ENCODE data around the gene SYN1.

DNA sequence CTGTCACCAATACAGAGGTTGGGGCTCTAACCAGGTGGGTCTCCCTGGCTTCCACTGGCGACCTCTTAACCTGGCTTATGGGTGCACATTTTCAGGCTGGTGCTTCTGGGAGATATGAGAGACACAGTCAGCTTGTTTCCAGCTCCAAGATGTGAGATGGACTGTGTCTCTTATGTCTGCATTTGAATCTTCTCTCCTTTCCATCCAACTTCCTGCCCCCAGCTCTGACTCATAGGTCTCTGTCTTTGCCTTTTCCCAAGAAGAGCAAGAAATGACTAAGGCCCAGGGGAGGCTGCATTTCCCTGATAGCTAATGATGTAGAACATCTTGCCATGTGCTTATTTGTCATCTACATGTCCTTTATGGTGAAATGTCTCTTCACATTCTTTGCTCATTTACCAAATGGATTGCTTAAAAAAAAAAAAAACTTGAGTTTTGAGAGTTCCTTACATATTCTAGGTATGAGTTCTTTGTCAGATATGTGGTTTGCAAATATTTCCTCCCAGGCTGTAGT, 42.5 kb upstream of the SYN1 start:
- TF ChIP-seq, protein P1, sequence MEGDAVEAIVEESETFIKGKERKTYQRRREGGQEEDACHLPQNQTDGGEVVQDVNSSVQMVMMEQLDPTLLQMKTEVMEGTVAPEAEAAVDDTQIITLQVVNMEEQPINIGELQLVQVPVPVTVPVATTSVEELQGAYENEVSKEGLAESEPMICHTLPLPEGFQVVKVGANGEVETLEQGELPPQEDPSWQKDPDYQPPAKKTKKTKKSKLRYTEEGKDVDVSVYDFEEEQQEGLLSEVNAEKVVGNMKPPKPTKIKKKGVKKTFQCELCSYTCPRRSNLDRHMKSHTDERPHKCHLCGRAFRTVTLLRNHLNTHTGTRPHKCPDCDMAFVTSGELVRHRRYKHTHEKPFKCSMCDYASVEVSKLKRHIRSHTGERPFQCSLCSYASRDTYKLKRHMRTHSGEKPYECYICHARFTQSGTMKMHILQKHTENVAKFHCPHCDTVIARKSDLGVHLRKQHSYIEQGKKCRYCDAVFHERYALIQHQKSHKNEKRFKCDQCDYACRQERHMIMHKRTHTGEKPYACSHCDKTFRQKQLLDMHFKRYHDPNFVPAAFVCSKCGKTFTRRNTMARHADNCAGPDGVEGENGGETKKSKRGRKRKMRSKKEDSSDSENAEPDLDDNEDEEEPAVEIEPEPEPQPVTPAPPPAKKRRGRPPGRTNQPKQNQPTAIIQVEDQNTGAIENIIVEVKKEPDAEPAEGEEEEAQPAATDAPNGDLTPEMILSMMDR (IDR thresholded peaks at IDR 0.05): no peak
- no peak for TF ChIP-seq EZH2phosphoT487 (IDR thresholded peaks at IDR 0.05)

Measured in neural progenitor cell (in vitro differentiated cells).